Ovary (tissue), 9 donors: ENCODE results near the gene DENND4C. TPM values are rescaled to one million over a fixed set of nuclear protein-coding genes. Genes with fewer than 3 reads are reported as not detected.

Source experiments
- DNase-seq, 5 donors: peaks; one replicate each; pipeline ENCODE4 v3.0.0-alpha.2; 2019 to 2020
- H3K27ac ChIP-seq, 2 donors: fragments of 200-600 bp; one replicate each; pipeline versions ENCODE4 v1.5.1 to v1.8.0; 2019 to 2022
- H3K27me3 ChIP-seq: fragments of 200-600 bp; one replicate; pipeline ENCODE4 v1.8.0; 2022
- H3K36me3 ChIP-seq: fragments of 200-600 bp; sonication (generic); one replicate; pipeline ENCODE4 v1.5.1; 2019
- H3K4me1 ChIP-seq: one replicate; pipeline ENCODE4 v1.8.1; 2013; ENCODE audit warnings: mild to moderate bottlenecking, moderate library complexity; ENCODE audit not compliant: insufficient read depth
- H3K4me3 ChIP-seq: fragments of 200-600 bp; sonication (generic); one replicate; pipeline ENCODE4 v1.5.1; 2017
- H3K9me3 ChIP-seq, 2 donors: fragments of 200-600 bp in 1 of 2; sonication (generic) in 1 of 2; one replicate each; pipeline versions ENCODE4 v1.5.1 to v1.8.1; 2013 to 2019; ENCODE audit warnings: mild to moderate bottlenecking in 1 of 2, moderate library complexity in 1 of 2
- CTCF ChIP-seq, 3 donors: fragments of 450-650 bp in 2 of 3; fragments of 200-600 bp in 1 of 3; IDR thresholded peaks; one replicate each; pipeline versions ENCODE4 v1.5.1 to v1.8.0; 2016 to 2022; ENCODE audit warnings: antibody characterized with exemption in 3 of 3, mild to moderate bottlenecking in 1 of 3
- EP300 ChIP-seq: sonication (generic); formaldehyde crosslinking; IDR thresholded peaks from one replicate; pipeline ENCODE4 v1.6.1; 2017; ENCODE audit warnings: antibody characterized with exemption
- POLR2A ChIP-seq: fragments of 450-650 bp; IDR thresholded peaks from one replicate; pipeline ENCODE4 v1.6.1; 2017; ENCODE audit warnings: antibody characterized with exemption, mild to moderate bottlenecking, moderate library complexity
- WGBS, 3 donors: extraction: QIAGEN DNeasy Blood & Tissue Kit in 1 of 3; methylation state at CpG; one replicate each; pipeline versions ENCODE4 v1.1.5 to v1.1.7; 2013 to 2017; 5-methylcytosine and 5-hydroxymethylcytosine counted together
- intact Hi-C, 4 donors: fragments of 100-400 bp; cut with DNase I; formaldehyde crosslinking; loops; one replicate each; pipeline versions ENCODE4 v1.11.0 to v1.15.1; 2022 to 2023
- polyA plus RNA-seq, 2 donors: library from polyadenylated mRNA; stranded (reverse); fragments of 200-250 nt in 1 of 2; fragments of 350-450 nt in 1 of 2; fragmentation: Illumina TruSeq in 1 of 2; extraction: RNeasy Lipid Tissue Mini Kit (QIAGEN cat#74804) in 1 of 2; gene quantifications; one replicate each; pipeline ENCODE4 v1.2.3, GENCODE V29; 2013 to 2014
- total RNA-seq, 7 donors: library from RNA; depleted of rRNA in 2 of 7; stranded (reverse); fragments of >200 nt in 2 of 7; fragmentation: NEBNext Ultra II Directional in 3 of 7; extraction: Animal tissue kit (Norgen Biotek cat#: 25700) in 3 of 7; gene quantifications; one replicate each; pipeline versions ENCODE4 v1.1.0 to v1.2.4, GENCODE V29; 2016 to 2023
- donor health status: DM: no; HTN: no; CAD: no; lungs with moderate emphysema.
- donor health status: DM: no; HTN: no; CAD: no.
- donor health status: Bipolar disorder and iron deficiency.
- donor health status: DM: yes; HTN: yes; CAD: no.
- donor health status: DM: no; HTN: no; CAD: no.
- donor health status: DM: yes; HTN: yes; CAD: no.

DENND4C gene
- total and polyA plus RNA-seq, 9 donors = 18.7 to 83.9 (median 58.6) TPM

DNA sequence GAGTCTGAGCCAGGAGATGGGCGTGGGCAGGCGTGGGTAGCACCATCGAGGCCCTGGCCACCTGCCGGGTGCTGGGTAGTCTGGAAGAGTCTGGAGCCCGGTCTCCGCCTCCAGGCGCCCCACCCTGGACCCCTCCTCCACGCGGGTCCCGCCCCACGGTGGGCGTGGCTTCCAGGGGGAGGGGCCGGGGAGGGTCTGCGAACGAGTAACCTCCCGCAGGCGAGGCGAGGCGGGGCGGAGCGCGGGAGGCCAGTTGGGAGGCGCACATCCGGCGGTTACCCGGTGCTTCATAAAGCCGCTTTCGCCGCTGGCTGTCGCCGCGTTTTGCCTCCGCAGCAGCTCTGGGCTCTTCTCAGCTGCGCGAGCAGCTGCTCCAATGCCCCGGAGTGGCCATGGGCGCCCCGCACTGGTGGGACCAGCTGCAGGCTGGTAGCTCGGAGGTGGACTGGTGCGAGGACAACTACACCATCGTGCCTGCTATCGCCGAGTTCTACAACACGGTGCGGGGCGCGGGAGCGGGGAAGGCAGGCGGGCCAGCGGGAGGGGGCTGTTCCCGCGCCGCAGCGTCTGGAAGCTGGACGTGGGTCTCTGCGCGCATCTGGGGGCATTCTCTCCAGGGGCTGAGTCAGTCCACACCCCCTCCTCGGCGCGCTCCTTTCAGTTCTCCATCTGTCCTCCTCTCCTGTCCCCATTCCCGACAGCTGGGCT is 178.4 kb downstream of the DENND4C start, which contains the start of gene ACER2:
Gene ACER2, plus strand, starts transcription at position 317 of the 708 bp plus-strand sequence. Its CDS starts 76 bp downstream, at position 393.
- peak; percentile 91 to 96 (median 96) for DNase-seq
- TF ChIP-seq POLR2A (peak; percentile 69), EP300 (no peak), CTCF (IDR thresholded peaks at IDR 0.05) (no peak)
- Histone ChIP-seq H3K27ac (peak within 1 kb of the TSS; percentile 55 to 68), H3K4me1 (no peaks in the 10 kb centered on the region), H3K36me3 (no peaks in the 10 kb centered on the region), H3K27me3 (no peaks in the 10 kb centered on the region), H3K4me3 (peak within 1 kb of the TSS; percentile 64), H3K9me3 (no peaks in the 10 kb centered on the region)
- intact Hi-C loops = no loop called here
- WGBS, 3 donors = 0 to 1% (median 0%) methylated on average over 56 to 61 of the region's 61 CpGs

DNA sequence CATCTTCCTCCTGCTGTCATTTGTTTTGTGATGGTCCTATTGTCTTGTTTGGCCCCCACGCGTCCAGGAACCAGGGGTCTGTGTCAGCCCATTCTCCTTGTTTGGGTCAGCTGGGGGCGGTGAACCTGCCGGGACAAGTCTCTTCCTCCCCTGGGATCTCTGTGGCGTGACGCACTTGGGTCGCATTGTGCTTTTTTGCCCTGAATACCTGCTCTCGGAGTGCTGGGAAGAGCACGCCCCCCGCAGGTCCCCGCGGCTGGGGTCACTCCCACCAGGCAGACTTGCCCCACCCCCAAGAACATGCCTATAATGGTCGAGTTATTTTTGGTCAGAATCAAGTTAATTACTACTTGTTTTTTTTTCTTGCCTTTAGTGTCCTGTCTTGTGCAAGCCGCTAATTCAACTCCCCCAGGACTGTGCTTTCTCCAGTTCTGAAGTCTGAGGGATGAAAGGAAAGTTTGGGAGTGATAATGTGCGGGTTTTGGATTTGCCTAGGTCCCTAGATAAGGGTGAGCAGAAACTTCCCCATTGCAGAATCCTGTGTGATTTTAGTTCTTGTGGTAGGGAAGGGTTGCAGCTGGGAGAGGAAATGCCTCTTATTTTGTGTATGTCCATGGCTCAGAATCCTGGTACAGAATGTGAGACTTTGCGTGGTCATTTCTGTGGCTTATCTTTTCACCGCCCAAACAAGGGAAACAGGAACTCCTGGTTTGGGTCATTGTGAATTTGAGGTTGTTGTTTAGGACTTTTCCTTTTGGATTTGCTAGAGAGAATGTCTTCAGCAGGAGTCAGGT is 179.1 kb downstream of the DENND4C start:
- no peaks in the 10 kb centered on the region for H3K4me1 ChIP-seq
- no peak for TF ChIP-seq POLR2A
- no peak for TF ChIP-seq EP300
- TF ChIP-seq CTCF (IDR thresholded peaks at IDR 0.05) = no peak
- H3K36me3 ChIP-seq = no peaks in the 10 kb centered on the region
- no peaks in the 10 kb centered on the region for H3K9me3 ChIP-seq
- WGBS, 3 donors = 1 to 3% (median 2%) methylated on average over 17 of the region's 17 CpGs
- DNase-seq = peak; percentile 18 to 49 (median 35)
- intact Hi-C loops = no loop called here
- H3K27me3 ChIP-seq = no peaks in the 10 kb centered on the region
- H3K27ac ChIP-seq = peak overlapping the region; percentile 55 to 68
- peak overlapping the region; percentile 64 for H3K4me3 ChIP-seq

- H3K4me1 ChIP-seq = no peaks in the 10 kb centered on the region
- H3K36me3 ChIP-seq = no peaks in the 10 kb centered on the region
- no peak for DNase-seq
- no peak for TF ChIP-seq POLR2A
- TF ChIP-seq CTCF (IDR thresholded peaks at IDR 0.05) = no peak
- TF ChIP-seq EP300 = no peak
- 92 to 98% (median 97%) methylated on average over 2 of the region's 2 CpGs for WGBS, 3 donors
- H3K9me3 ChIP-seq = no peaks in the 10 kb centered on the region
- H3K27me3 ChIP-seq = no peaks in the 10 kb centered on the region
- intact Hi-C loops = no loop called here
- H3K27ac ChIP-seq = no peak overlapping the region
- H3K4me3 ChIP-seq = no peak overlapping the region
Measured at GRCh38 chr9:19410195-19410503, 179.7 kb downstream of the DENND4C start.

DNA sequence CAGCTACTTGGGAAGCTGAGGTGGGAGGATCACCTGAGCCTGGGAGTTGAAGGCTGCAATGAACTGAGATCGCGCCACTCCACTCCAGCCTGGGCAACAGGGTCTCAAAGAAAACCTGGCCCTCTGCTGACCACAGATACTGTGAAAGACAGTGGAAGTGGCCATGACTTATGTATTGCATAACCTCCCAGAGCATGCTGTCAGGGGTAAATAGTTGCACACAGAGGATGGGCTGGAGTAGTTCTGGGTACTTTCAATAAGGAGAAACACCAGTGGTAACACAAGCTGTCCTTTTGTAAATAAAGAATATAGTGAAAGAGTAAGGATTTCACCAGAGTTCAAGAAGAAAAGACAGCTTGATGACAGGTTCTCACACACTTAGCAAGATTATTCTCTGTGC is 180.1 kb downstream of the DENND4C start:
- no peaks in the 10 kb centered on the region for H3K36me3 ChIP-seq
- H3K9me3 ChIP-seq = no peaks in the 10 kb centered on the region
- no peak for DNase-seq
- no peak overlapping the region for H3K27ac ChIP-seq
- 99 to 100% (median 100%) methylated on average over 2 of the region's 2 CpGs for WGBS, 3 donors
- H3K27me3 ChIP-seq = no peaks in the 10 kb centered on the region
- H3K4me3 ChIP-seq = no peak overlapping the region
- TF ChIP-seq EP300 (no peak), POLR2A (no peak), CTCF (IDR thresholded peaks at IDR 0.05) (no peak)
- intact Hi-C loops = no loop called here
- H3K4me1 ChIP-seq = no peaks in the 10 kb centered on the region
